C4-2B (cell line): ENCODE results near the gene TENM4.

ENCODE experiments used
- CTCF ChIP-seq: fragments of 450-650 bp; conservative IDR thresholded peaks from 2 replicates; pipeline ENCODE4 v1.5.1; 2017; ENCODE audit warnings: mild to moderate bottlenecking
- ZFX ChIP-seq: fragments of 450-650 bp; IDR thresholded peaks from 2 replicates; pipeline ENCODE4 v1.6.1; 2017

GRCh38 chr11:78804991-78805390 lies 635.8 kb downstream of the TENM4 start:
- no peak for TF ChIP-seq CTCF
- TF ChIP-seq ZFX, result no peak
